ENCODE results near the gene TPO. TPM values are rescaled to one million over a fixed set of nuclear protein-coding genes. Genes with fewer than 3 reads are reported as not detected.

TPO gene
- total RNA-seq, 3 donors from 2014 or later: 5.1 to 21.0 (median 15.1) TPM

DNA sequence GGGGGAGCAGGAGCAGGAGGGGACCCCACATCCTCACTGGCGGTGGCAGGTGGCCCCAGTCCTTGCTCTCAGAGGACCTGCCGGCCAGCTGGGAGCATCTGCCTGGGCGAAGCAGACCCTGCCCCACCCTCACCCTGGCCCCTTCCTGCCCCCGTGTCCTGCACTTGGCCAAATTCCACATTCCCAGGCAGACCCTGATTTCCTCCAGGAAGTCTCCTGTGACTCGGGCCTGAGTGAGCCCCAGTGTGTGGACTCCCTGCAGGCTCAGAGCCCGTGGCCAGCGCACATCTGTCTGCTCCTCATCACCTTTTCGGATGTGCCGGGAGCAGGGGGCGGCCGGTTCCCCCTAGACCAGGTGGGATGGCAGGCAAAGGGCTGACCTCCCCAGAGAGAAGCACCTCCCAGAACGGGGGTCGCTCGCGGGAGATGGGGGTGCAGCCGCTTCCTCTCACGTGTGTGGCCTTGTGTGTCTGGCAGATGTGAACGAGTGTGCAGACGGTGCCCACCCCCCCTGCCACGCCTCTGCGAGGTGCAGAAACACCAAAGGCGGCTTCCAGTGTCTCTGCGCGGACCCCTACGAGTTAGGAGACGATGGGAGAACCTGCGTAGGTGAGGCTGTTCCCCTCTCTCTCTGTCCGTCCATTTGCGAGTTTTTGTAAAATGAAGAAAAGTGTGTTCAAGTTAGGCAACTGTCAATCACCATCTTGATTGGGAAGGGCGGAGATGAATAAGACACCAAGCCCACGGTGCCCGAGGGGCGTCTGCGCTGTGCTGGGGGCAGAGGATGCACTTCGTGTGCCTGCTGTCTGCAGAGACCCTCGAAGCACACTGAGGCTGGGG is 90.4 kb downstream of the TPO start:
- H3K4me3 ChIP-seq: no peak overlapping the region
- H3K36me3 ChIP-seq: no peaks in the 10 kb centered on the region
- no peaks in the 10 kb centered on the region for H3K4me1 ChIP-seq
- no peaks in the 10 kb centered on the region for H3K9me3 ChIP-seq
- TF ChIP-seq, protein P1, sequence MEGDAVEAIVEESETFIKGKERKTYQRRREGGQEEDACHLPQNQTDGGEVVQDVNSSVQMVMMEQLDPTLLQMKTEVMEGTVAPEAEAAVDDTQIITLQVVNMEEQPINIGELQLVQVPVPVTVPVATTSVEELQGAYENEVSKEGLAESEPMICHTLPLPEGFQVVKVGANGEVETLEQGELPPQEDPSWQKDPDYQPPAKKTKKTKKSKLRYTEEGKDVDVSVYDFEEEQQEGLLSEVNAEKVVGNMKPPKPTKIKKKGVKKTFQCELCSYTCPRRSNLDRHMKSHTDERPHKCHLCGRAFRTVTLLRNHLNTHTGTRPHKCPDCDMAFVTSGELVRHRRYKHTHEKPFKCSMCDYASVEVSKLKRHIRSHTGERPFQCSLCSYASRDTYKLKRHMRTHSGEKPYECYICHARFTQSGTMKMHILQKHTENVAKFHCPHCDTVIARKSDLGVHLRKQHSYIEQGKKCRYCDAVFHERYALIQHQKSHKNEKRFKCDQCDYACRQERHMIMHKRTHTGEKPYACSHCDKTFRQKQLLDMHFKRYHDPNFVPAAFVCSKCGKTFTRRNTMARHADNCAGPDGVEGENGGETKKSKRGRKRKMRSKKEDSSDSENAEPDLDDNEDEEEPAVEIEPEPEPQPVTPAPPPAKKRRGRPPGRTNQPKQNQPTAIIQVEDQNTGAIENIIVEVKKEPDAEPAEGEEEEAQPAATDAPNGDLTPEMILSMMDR (IDR thresholded peaks at IDR 0.05): no peak
- TF ChIP-seq POLR2A (IDR thresholded peaks at IDR 0.05): no peak
- TF ChIP-seq POLR2AphosphoS5 (IDR thresholded peaks at IDR 0.05): no peak
- H3K27me3 ChIP-seq: no peaks in the 10 kb centered on the region
- DNase-seq (ENCODE audit: low spot score in 2 of 2): peak in 1 of 2 donors; percentile 50
- intact Hi-C loops (cut with DNase I; ENCODE audit: low total_unique reads): no loop called here
- no peak overlapping the region for H3K27ac ChIP-seq

DNA sequence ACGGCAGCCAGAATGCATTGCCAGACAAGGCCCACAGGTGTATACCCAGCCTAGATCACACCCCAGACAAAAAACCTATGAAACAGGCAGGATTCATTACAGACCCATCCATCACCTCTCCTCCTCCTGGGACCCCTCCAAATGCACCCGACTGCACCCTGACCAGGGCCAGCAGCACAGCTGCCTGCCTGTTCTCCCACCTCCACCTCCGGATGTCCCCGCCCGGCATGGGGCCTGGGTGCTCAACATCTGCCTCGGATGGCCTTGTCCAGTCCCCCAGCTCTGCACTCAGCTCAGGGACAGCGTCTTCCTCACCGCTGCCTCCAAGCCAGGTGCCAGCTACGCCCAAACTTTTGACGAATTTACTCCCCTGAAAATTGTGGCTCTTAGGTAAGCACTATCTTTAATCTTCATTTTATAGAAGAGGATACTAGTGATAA is 91.1 kb downstream of the TPO start:
- peak in 1 of 2 donors; percentile 44 for DNase-seq (ENCODE audit: low spot score in 2 of 2)
- intact Hi-C loops (cut with DNase I; ENCODE audit: low total_unique reads): no loop called here

GRCh38 chr2:1505031-1505441 is 91.8 kb downstream of the TPO start:
- intact Hi-C loops (cut with DNase I; ENCODE audit: low total_unique reads): no loop called here
- TF ChIP-seq, protein P1 (IDR thresholded peaks at IDR 0.05): no peak
- TF ChIP-seq POLR2AphosphoS5 (IDR thresholded peaks at IDR 0.05) (no peak), POLR2A (IDR thresholded peaks at IDR 0.05) (no peak)
- no peaks in the 10 kb centered on the region for H3K36me3 ChIP-seq

More for the DNA sequence above, 91.1 kb downstream of the TPO start:
- Histone ChIP-seq H3K4me1 (no peaks in the 10 kb centered on the region), H3K9me3 (no peaks in the 10 kb centered on the region), H3K4me3 (no peak overlapping the region), H3K27ac (no peak overlapping the region), H3K36me3 (no peaks in the 10 kb centered on the region), H3K27me3 (no peaks in the 10 kb centered on the region)
- no peak for TF ChIP-seq POLR2AphosphoS5 (IDR thresholded peaks at IDR 0.05)
- TF ChIP-seq, protein P1 (IDR thresholded peaks at IDR 0.05): no peak
- no peak for TF ChIP-seq POLR2A (IDR thresholded peaks at IDR 0.05)

DNA sequence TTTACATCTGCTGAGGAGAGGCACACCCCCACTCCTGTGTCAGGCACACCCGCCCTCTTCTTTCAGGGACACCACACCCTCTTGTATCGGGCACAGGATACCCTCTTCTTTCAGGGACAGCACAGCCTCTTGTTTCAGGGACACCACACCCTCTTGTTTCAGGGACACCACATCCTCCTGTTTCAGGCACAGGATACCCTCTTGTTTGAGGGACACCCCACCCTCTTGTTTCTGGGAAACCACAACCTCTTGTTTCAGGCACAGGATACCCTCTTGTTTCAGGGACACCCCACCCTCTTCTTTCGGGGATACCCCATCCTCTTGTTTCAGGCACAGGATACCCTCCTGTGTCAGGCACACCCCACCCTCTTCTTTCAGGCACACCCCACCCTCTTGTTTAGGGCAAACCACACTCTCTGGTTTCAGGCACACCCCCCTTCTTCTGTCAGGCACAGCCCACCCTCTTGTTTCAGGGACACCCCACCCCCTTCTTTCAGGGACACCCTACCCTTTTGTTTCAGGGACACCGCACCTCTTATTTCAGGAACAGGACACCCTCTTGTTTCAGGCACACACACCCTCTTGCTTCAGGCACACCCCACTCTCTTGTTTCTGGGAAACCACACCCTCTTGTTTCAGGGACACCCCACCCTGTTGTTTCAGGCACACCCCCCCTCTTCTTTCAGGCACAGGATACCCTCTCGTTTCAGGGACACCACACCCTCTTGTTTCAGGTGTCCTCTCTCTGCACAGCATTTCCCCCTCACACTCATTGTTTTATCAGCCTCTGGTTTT is 96.2 kb downstream of the TPO start:
- intact Hi-C loops (cut with DNase I; ENCODE audit: low total_unique reads): no loop called here
- DNase-seq (ENCODE audit: low spot score in 2 of 2): peak in 1 of 2 donors; percentile 20
- Histone ChIP-seq H3K27me3 (peaks cover 0 to 6% of the 10 kb centered on the region in 2 donors), H3K27ac (peak overlapping the region in 1 of 2 donors; percentile 30), H3K4me1 (no peaks in the 10 kb centered on the region), H3K36me3 (no peaks in the 10 kb centered on the region), H3K4me3 (no peak overlapping the region), H3K9me3 (no peaks in the 10 kb centered on the region)
- TF ChIP-seq, protein P1 (IDR thresholded peaks at IDR 0.05): no peak
- no peak for TF ChIP-seq POLR2A (IDR thresholded peaks at IDR 0.05)

More at GRCh38 chr2:1505031-1505441, 91.8 kb downstream of the TPO start:
- H3K4me3 ChIP-seq: no peak overlapping the region
- peak in 1 of 2 donors; percentile 22 for DNase-seq (ENCODE audit: low spot score in 2 of 2)
- H3K9me3 ChIP-seq: no peaks in the 10 kb centered on the region
- H3K4me1 ChIP-seq: no peaks in the 10 kb centered on the region
- H3K27me3 ChIP-seq: no peaks in the 10 kb centered on the region
- no peak overlapping the region for H3K27ac ChIP-seq
